Parathyroid adenoma (tissue), 2 donors: ENCODE data around the gene CACNA1I.

Source experiments
- H2AFZ ChIP-seq: fragments of 300-600 bp; sonication (generic); one replicate; pipeline ENCODE4 v1.7.0; 2017; ENCODE audit warnings: antibody characterized with exemption, mild to moderate bottlenecking
- H3K27ac ChIP-seq: fragments of 300-600 bp; sonication (generic); one replicate; pipeline ENCODE4 v1.7.0; 2017
- H3K27me3 ChIP-seq: fragments of 300-600 bp; sonication (generic); one replicate; pipeline ENCODE4 v1.7.0; 2017; ENCODE audit warnings: low read length; ENCODE audit not compliant: control insufficient read depth, insufficient read depth
- H3K36me3 ChIP-seq: fragments of 300-600 bp; sonication (generic); one replicate; pipeline ENCODE4 v1.7.0; 2017; ENCODE audit warnings: low read length; ENCODE audit not compliant: control insufficient read depth, insufficient read depth
- H3K4me1 ChIP-seq: fragments of 300-600 bp; sonication (generic); one replicate; pipeline ENCODE4 v1.7.0; 2017; ENCODE audit warnings: control low read depth
- H3K4me2 ChIP-seq: fragments of 300-600 bp; sonication (generic); one replicate; pipeline ENCODE4 v1.7.0; 2017; ENCODE audit warnings: low read length
- H3K4me3 ChIP-seq: fragments of 300-600 bp; sonication (generic); one replicate; pipeline ENCODE4 v1.7.0; 2017; ENCODE audit warnings: low read depth, low read length
- H3K79me2 ChIP-seq: fragments of 300-600 bp; sonication (generic); one replicate; pipeline ENCODE4 v1.7.0; 2017; ENCODE audit warnings: control low read depth
- H3K9ac ChIP-seq: fragments of 300-600 bp; sonication (generic); one replicate; pipeline ENCODE4 v1.7.0; 2017; ENCODE audit warnings: mild to moderate bottlenecking
- H3K9me3 ChIP-seq: fragments of 300-600 bp; sonication (generic); one replicate; pipeline ENCODE4 v1.7.0; 2017; ENCODE audit warnings: low read length; ENCODE audit not compliant: control insufficient read depth
- TF ChIP-seq, protein P1 (sequence below): fragments of 300-600 bp; sonication (generic); IDR thresholded peaks from one replicate; pipeline ENCODE4 v1.7.0; 2017; ENCODE audit warnings: antibody characterized with exemption, mild to moderate bottlenecking
- donor health status: primary hyperparathyroidism.

Gene CACNA1I

DNA sequence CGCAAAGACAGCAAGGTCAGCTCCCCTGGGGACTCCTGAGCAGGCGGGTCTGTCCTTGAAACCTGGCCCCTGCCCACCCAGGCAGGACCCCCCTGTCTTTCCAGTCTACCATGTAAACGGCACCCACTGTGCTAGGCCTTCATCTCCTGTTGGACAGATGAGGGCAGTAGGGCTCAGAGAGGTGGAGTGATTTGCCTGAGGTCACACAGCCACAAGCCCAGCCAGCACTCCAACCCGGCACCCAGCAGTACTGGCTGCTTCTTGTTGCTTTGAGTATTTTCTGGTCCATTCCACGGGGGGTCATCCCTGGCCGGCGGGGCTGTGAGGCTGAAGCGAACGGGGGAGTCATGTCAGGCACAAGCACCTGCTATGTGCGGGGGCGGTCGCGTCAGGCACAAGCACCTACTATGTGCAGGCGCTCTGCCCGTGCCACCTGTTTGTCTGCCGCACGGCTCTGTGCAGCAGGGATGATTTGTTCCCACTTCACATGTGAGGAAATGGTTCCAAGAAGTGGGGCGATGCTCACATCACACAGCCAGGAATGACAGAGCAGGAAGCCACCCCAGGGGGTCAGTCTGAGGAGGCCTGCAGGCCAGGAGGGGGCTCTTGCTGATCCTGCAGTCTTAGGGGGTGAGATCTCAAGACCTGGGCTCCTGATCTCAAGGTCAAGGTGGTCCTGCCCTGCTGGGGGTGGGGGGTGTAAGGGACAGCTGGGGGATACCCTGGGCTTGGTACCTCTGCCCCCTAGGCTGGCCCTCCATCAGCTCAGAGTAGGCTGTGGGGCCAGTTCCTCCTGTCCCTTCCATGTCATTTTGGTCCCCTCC is 110.7 kb downstream of the CACNA1I start:
- Histone ChIP-seq H3K27me3 (no peaks in the 10 kb centered on the region), H3K4me3 (no peak overlapping the region), H3K9ac (no peak overlapping the region), H3K9me3 (no peaks in the 10 kb centered on the region), H3K4me2 (no peak overlapping the region), H3K4me1 (no peaks in the 10 kb centered on the region), H3K36me3 (no peaks in the 10 kb centered on the region), H3K27ac (no peak overlapping the region), H2AFZ (no peak overlapping the region), H3K79me2 (no peaks in the 10 kb centered on the region)
- TF ChIP-seq, protein P1, sequence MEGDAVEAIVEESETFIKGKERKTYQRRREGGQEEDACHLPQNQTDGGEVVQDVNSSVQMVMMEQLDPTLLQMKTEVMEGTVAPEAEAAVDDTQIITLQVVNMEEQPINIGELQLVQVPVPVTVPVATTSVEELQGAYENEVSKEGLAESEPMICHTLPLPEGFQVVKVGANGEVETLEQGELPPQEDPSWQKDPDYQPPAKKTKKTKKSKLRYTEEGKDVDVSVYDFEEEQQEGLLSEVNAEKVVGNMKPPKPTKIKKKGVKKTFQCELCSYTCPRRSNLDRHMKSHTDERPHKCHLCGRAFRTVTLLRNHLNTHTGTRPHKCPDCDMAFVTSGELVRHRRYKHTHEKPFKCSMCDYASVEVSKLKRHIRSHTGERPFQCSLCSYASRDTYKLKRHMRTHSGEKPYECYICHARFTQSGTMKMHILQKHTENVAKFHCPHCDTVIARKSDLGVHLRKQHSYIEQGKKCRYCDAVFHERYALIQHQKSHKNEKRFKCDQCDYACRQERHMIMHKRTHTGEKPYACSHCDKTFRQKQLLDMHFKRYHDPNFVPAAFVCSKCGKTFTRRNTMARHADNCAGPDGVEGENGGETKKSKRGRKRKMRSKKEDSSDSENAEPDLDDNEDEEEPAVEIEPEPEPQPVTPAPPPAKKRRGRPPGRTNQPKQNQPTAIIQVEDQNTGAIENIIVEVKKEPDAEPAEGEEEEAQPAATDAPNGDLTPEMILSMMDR = no peak

DNA sequence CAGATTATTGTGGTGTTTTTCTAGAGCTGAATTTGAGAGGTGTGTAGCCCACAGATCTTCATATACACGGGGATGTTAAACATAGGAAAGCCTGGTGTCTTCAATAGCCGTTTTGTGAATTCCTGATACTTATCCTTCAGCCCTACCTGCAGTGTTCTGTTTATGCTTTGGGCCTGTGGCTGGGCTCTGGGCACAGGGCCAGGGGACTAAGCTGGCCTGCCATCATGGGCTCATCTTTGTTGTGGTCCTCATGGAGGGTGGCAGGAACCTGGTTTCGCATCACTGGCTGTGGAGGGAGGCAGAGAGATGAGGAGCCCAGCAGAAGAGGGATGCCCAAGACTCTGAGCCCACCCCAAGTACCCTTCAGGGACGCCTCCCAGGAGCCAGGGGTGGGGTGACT is 112.4 kb downstream of the CACNA1I start:
- no peaks in the 10 kb centered on the region for H3K9me3 ChIP-seq
- H3K9ac ChIP-seq = no peak overlapping the region
- H3K79me2 ChIP-seq = no peaks in the 10 kb centered on the region
- H3K4me2 ChIP-seq = no peak overlapping the region
- no peak overlapping the region for H2AFZ ChIP-seq
- no peaks in the 10 kb centered on the region for H3K4me1 ChIP-seq
- H3K4me3 ChIP-seq = no peak overlapping the region
- H3K36me3 ChIP-seq = no peaks in the 10 kb centered on the region
- TF ChIP-seq, protein P1 = no peak
- no peaks in the 10 kb centered on the region for H3K27me3 ChIP-seq
- no peak overlapping the region for H3K27ac ChIP-seq

DNA sequence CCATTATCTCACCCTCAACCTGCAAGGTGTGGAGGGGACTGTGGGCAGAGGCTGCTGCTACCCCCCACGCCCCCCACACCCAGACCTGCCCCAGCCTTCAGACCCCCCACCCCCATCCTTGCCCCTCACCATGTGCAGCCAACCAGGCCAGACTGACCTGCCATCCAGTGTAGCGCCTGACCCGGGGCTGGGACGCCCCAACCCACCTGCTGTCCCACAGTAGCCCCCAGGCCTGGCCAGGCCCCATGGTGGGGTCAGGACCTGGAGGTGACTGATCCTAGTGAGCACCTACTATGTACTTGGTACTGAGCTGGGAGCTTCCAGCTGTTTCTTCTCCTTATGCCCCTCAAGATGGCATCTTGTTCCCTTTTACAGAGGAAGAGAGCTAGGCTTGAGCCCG is 113.1 kb downstream of the CACNA1I start:
- Histone ChIP-seq H3K27ac (no peak overlapping the region), H3K36me3 (no peaks in the 10 kb centered on the region), H3K4me3 (no peak overlapping the region), H3K4me2 (no peak overlapping the region), H3K4me1 (no peaks in the 10 kb centered on the region), H2AFZ (no peak overlapping the region), H3K9me3 (no peaks in the 10 kb centered on the region), H3K27me3 (no peaks in the 10 kb centered on the region), H3K79me2 (no peaks in the 10 kb centered on the region), H3K9ac (no peak overlapping the region)
- TF ChIP-seq, protein P1 = no peak

DNA sequence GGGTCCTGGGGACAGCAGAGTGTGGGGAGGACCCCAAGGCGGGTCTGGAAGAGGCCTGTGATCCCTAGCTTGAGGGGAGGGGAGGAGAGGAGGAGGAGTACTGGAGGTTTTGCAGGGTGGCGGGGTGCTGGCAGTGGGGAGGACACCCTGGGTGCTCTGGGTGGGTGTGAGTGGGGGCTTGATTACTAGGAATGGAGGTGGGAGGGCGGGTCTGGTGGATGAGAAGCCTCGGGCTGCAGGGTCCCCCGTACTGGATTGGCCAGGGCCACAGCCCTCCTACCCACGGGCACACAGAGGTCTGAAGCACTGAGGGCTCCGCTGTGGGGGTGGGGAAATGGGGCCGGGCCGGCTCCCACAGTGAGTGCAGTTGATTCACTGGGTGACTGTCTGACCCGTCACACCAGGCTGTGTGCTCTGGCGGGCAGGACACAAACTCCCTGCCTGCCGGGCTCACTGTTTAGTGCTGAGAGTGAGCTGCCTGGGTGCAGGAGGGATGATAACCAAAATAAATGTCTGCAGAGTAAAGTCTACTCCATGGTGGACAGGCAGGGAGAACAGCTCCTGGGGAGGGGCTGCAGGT is 114.2 kb downstream of the CACNA1I start:
- Histone ChIP-seq H3K27me3 (no peaks in the 10 kb centered on the region), H3K9me3 (no peaks in the 10 kb centered on the region), H3K4me2 (no peak overlapping the region), H3K4me1 (no peaks in the 10 kb centered on the region), H3K79me2 (no peaks in the 10 kb centered on the region), H3K27ac (no peak overlapping the region), H3K4me3 (no peak overlapping the region), H2AFZ (no peak overlapping the region), H3K9ac (no peak overlapping the region), H3K36me3 (no peaks in the 10 kb centered on the region)
- TF ChIP-seq, protein P1 = no peak
